22Rv1 (cell line): ENCODE results near the gene FAM174B.

Experiments used
- ZFX ChIP-seq: fragments of 450-650 bp; IDR thresholded peaks from 2 replicates; pipeline ENCODE4 v1.6.1; 2017; ENCODE audit warnings: antibody characterized with exemption, borderline replicate concordance
- TF ChIP-seq, protein P1 (sequence below): fragments of 450-650 bp; IDR thresholded peaks from 2 replicates; pipeline ENCODE4 v1.5.1; 2017; ENCODE audit warnings: mild to moderate bottlenecking

DNA sequence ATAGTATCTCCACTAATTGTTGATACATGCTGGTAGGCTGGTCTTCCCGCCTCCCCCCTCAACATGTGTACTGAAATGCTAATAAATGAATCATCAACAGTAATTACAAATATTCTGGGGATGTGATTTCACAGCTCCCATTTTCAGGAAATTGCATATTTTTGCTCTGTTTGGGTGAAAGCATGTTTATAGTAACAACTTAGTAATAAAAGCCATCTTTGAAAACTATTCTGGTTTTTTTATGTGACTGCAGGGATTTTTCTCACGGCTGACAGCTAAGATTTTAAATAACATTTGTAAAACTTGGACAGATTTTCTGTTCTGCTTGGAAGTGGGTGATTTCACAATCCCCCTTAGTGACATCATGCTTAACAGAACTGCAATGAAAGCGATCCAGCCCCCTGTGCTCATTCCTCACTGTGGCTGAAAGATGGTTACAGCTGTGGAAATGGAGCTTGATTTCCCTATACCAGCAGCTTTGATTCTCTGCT, 25.6 kb upstream of the FAM174B start:
- TF ChIP-seq, protein P1, sequence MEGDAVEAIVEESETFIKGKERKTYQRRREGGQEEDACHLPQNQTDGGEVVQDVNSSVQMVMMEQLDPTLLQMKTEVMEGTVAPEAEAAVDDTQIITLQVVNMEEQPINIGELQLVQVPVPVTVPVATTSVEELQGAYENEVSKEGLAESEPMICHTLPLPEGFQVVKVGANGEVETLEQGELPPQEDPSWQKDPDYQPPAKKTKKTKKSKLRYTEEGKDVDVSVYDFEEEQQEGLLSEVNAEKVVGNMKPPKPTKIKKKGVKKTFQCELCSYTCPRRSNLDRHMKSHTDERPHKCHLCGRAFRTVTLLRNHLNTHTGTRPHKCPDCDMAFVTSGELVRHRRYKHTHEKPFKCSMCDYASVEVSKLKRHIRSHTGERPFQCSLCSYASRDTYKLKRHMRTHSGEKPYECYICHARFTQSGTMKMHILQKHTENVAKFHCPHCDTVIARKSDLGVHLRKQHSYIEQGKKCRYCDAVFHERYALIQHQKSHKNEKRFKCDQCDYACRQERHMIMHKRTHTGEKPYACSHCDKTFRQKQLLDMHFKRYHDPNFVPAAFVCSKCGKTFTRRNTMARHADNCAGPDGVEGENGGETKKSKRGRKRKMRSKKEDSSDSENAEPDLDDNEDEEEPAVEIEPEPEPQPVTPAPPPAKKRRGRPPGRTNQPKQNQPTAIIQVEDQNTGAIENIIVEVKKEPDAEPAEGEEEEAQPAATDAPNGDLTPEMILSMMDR = no peak
- TF ChIP-seq ZFX = no peak
